MM.1S (cell line): Measurements from ENCODE around the gene KLHL18.

Experiments
- DNase-seq: peaks from one replicate; pipeline ENCODE4 v3.0.0-alpha.2; 2015
- H2AFZ ChIP-seq: fragments of 300-600 bp; sonication (generic); 2 replicates; pipeline ENCODE4 v1.6.0; 2016; ENCODE audit warnings: antibody characterized with exemption, low read length
- H3F3A ChIP-seq: fragments of 300-600 bp; sonication (generic); 2 replicates; pipeline ENCODE4 v1.6.1; 2016; ENCODE audit warnings: mild to moderate bottlenecking, antibody characterized with exemption, low read length, moderate library complexity, mixed read lengths; ENCODE audit not compliant: insufficient read depth
- H3K27ac ChIP-seq: fragments of 300-600 bp; sonication (generic); 2 replicates; pipeline ENCODE4 v1.5.1; 2016; ENCODE audit warnings: mild to moderate bottlenecking, low read length
- H3K27me3 ChIP-seq: fragments of 300-600 bp; sonication (generic); replicated peaks from 2 replicates; pipeline ENCODE4 v1.6.0; 2016; ENCODE audit warnings: low read length; ENCODE audit not compliant: insufficient read depth
- H3K36me3 ChIP-seq: fragments of 300-600 bp; sonication (generic); replicated peaks from 2 replicates; pipeline ENCODE4 v1.6.1; 2016; ENCODE audit warnings: mild to moderate bottlenecking, low read length, mixed read lengths; ENCODE audit not compliant: insufficient read depth
- H3K4me1 ChIP-seq: fragments of 300-600 bp; sonication (generic); 2 replicates; pipeline ENCODE4 v1.6.1; 2016; ENCODE audit warnings: low read length, mixed read lengths
- H3K4me2 ChIP-seq: fragments of 300-600 bp; sonication (generic); 2 replicates; pipeline ENCODE4 v1.6.0; 2016; ENCODE audit warnings: low read depth, low read length
- H3K4me3 ChIP-seq: fragments of 300-600 bp; sonication (generic); 2 replicates; pipeline ENCODE4 v1.5.1; 2016; ENCODE audit warnings: low read length, mixed read lengths
- H3K79me2 ChIP-seq: fragments of 300-600 bp; sonication (generic); 2 replicates; pipeline ENCODE4 v1.6.1; 2016; ENCODE audit warnings: mixed run types, low read length, mixed read lengths
- H3K9ac ChIP-seq: fragments of 300-600 bp; sonication (generic); 2 replicates; pipeline ENCODE4 v1.6.1; 2016; ENCODE audit warnings: low read length, mixed read lengths
- H3K9me2 ChIP-seq: fragments of 300-600 bp; sonication (generic); replicated peaks from 2 replicates; pipeline ENCODE4 v1.6.1; 2016; ENCODE audit warnings: mild to moderate bottlenecking, low read length, mixed read lengths; ENCODE audit not compliant: insufficient read depth
- H3K9me3 ChIP-seq: fragments of 300-600 bp; sonication (generic); replicated peaks from 2 replicates; pipeline ENCODE4 v1.6.1; 2016; ENCODE audit warnings: mild to moderate bottlenecking, low read length, mixed read lengths; ENCODE audit not compliant: insufficient read depth
- H4K20me1 ChIP-seq: fragments of 300-600 bp; sonication (generic); 2 replicates; pipeline ENCODE4 v1.6.1; 2016; ENCODE audit warnings: mild to moderate bottlenecking, low read length, moderate library complexity, mixed read lengths; ENCODE audit not compliant: insufficient read depth
- EZH2 ChIP-seq: fragments of 300-600 bp; sonication (generic); optimal IDR thresholded peaks from 2 replicates; pipeline ENCODE3; 2017; ENCODE audit warnings: low read depth, mild to moderate bottlenecking, antibody characterized with exemption, low read length, mixed read lengths
- EZH2phosphoT487 ChIP-seq: fragments of 300-600 bp; sonication (generic); IDR thresholded peaks from 2 replicates; pipeline ENCODE4 v1.6.1; 2018; ENCODE audit warnings: antibody characterized with exemption, low read length
- TF ChIP-seq, protein P1 (sequence below): fragments of 300-600 bp; sonication (generic); IDR thresholded peaks from 2 replicates; pipeline ENCODE4 v1.5.1; 2016; ENCODE audit warnings: antibody characterized with exemption, low read length, mixed read lengths

KLHL18 gene

DNA sequence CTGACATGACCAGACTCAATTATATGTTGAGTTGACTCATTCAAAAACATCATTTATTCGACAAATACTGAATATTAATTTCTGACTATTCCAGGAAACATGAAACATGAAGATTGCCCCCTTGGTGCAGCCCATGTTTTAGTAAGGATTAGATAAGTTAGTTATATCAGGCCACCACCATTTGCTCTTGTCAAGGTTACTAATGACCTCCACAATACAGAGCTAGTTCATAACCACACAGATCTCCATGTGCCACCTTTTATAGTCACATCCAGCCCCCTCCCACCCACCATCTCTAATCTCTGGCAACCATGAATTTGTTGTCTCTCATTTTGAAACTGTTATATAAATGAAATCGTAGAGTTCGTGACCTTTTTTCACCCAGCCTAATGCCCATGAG, 15.7 kb downstream of the KLHL18 start:
- peaks cover 18% of the 10 kb centered on the region for H3K4me1 ChIP-seq
- H3K9ac ChIP-seq: no peak overlapping the region
- no peaks in the 10 kb centered on the region for H3K9me2 ChIP-seq
- no peak overlapping the region for H2AFZ ChIP-seq
- H3K4me3 ChIP-seq: no peak overlapping the region
- no peaks in the 10 kb centered on the region for H3K36me3 ChIP-seq
- DNase-seq: no peak
- peaks cover 7% of the 10 kb centered on the region; the same call in 1 of the 2 replicates for H3F3A ChIP-seq
- no peaks in the 10 kb centered on the region for H4K20me1 ChIP-seq
- H3K27me3 ChIP-seq: no peaks in the 10 kb centered on the region
- no peak overlapping the region for H3K27ac ChIP-seq
- TF ChIP-seq EZH2 (no peak), EZH2phosphoT487 (no peak)
- TF ChIP-seq, protein P1, sequence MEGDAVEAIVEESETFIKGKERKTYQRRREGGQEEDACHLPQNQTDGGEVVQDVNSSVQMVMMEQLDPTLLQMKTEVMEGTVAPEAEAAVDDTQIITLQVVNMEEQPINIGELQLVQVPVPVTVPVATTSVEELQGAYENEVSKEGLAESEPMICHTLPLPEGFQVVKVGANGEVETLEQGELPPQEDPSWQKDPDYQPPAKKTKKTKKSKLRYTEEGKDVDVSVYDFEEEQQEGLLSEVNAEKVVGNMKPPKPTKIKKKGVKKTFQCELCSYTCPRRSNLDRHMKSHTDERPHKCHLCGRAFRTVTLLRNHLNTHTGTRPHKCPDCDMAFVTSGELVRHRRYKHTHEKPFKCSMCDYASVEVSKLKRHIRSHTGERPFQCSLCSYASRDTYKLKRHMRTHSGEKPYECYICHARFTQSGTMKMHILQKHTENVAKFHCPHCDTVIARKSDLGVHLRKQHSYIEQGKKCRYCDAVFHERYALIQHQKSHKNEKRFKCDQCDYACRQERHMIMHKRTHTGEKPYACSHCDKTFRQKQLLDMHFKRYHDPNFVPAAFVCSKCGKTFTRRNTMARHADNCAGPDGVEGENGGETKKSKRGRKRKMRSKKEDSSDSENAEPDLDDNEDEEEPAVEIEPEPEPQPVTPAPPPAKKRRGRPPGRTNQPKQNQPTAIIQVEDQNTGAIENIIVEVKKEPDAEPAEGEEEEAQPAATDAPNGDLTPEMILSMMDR: no peak
- no peak overlapping the region for H3K4me2 ChIP-seq
- no peaks in the 10 kb centered on the region for H3K9me3 ChIP-seq
- peaks cover 36% of the 10 kb centered on the region for H3K79me2 ChIP-seq

DNA sequence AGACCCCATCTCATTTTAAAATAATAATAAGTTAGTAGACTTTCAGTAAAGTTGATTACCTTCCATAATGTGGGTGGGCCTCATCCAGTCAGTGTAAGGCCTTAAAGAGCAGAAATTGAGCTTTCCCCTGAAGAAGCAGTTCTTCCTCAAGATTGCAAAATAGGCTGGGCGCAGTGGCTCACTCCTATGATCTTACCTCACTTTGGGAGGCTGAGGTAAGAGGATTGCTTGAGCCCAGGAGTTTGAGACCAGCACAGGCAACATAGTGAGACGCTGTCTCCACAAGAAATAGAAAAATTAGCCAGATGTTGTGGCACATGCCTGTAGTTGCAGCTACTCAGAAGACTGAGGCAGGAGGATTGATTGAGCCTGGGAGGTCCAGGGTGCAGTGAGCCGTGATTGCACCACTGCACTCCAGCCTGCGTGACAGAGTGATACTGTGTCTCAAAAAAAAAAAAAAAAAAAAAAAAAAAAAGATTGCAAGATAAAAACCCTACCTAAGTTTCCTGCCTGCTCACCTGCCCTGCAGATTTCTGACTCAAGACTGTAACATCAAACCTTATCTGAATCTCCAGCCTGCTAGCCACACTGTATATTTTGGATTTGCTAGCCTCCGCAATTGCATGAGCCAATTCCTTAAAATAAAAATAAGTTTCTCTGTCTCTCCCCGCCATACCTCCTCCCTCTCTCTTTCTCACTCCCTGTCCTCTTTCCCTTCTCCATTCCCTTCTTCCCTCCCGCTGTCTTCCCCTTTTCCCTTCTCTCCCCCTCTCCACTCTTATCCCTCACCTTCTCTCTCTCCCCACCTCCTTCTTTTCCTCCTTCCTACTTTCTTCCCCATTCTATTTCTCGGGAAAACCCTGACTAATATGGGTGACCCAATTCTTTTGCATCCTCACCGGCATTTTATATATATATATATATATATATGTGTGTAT, 16.9 kb downstream of the KLHL18 start:
- Histone ChIP-seq H3K36me3 (no peaks in the 10 kb centered on the region), H3K4me3 (no peak overlapping the region), H3K9ac (no peak overlapping the region), H3K9me2 (no peaks in the 10 kb centered on the region), H3K27me3 (no peaks in the 10 kb centered on the region), H4K20me1 (no peaks in the 10 kb centered on the region), H3K79me2 (peaks cover 34% of the 10 kb centered on the region), H2AFZ (no peak overlapping the region), H3F3A (peaks cover 7% of the 10 kb centered on the region; the same call in 1 of the 2 replicates), H3K4me1 (peaks cover 18% of the 10 kb centered on the region), H3K27ac (no peak overlapping the region), H3K4me2 (no peak overlapping the region), H3K9me3 (no peaks in the 10 kb centered on the region)
- TF ChIP-seq, protein P1: no peak
- TF ChIP-seq EZH2phosphoT487 (no peak), EZH2 (no peak)
- no peak for DNase-seq

GRCh38 chr3:47301456-47301855, 18.7 kb downstream of the KLHL18 start:
- H3K27me3 ChIP-seq: no peaks in the 10 kb centered on the region
- no peaks in the 10 kb centered on the region for H4K20me1 ChIP-seq
- H3F3A ChIP-seq: peaks cover 7% of the 10 kb centered on the region; the same call in 1 of the 2 replicates
- H3K4me1 ChIP-seq: peaks cover 21% of the 10 kb centered on the region
- no peaks in the 10 kb centered on the region for H3K9me3 ChIP-seq
- DNase-seq: no peak
- H3K9me2 ChIP-seq: no peaks in the 10 kb centered on the region
- no peak overlapping the region for H2AFZ ChIP-seq
- peaks cover 23% of the 10 kb centered on the region for H3K79me2 ChIP-seq
- no peak overlapping the region for H3K9ac ChIP-seq
- no peaks in the 10 kb centered on the region for H3K36me3 ChIP-seq
- H3K27ac ChIP-seq: no peak overlapping the region
- no peak overlapping the region for H3K4me2 ChIP-seq
- TF ChIP-seq, protein P1: no peak
- TF ChIP-seq EZH2phosphoT487: no peak
- TF ChIP-seq EZH2: no peak
- H3K4me3 ChIP-seq: no peak overlapping the region
